Endothelial cell of umbilical vein (primary cell): ENCODE results near the gene CIDEA.

Experiments
- CTCF ChIP-seq, 2 donors: IDR thresholded peaks; 1 replicate in 1 of 2; 2 replicates in 1 of 2; pipeline ENCODE4 v1.5.1; 2011; ENCODE audit warnings: low read length in 2 of 2, mild to moderate bottlenecking in 2 of 2, moderate library complexity in 2 of 2, control low read depth in 1 of 2, inconsistent platforms in 1 of 2, low read depth in 1 of 2; ENCODE audit not compliant: insufficient read depth in 1 of 2; ENCODE audit errors: extremely low read depth in 1 of 2
- EZH2 ChIP-seq: IDR thresholded peaks from 2 replicates; pipeline ENCODE4 v1.6.1; 2012; ENCODE audit warnings: borderline replicate concordance, low read depth, mild to moderate bottlenecking, moderate library complexity, low read length, inconsistent platforms; ENCODE audit not compliant: severe bottlenecking
- MAX ChIP-seq: IDR thresholded peaks from 2 replicates; pipeline ENCODE4 v1.6.1; 2011; ENCODE audit not compliant: insufficient read depth, insufficient read length
- MYC ChIP-seq: IDR thresholded peaks from one replicate; pipeline ENCODE4 v1.6.1; 2011; ENCODE audit warnings: mild to moderate bottlenecking, low read depth, low read length
- POLR2A ChIP-seq: IDR thresholded peaks from 2 replicates; pipeline ENCODE4 v1.6.1; 2012; ENCODE audit warnings: low read depth, mild to moderate bottlenecking, control low read depth, low read length
- POLR2AphosphoS5 ChIP-seq: IDR thresholded peaks from 2 replicates; pipeline ENCODE4 v1.6.1; 2012; ENCODE audit warnings: low read depth, mild to moderate bottlenecking, control low read depth, low read length, moderate library complexity; ENCODE audit not compliant: insufficient read depth

DNA sequence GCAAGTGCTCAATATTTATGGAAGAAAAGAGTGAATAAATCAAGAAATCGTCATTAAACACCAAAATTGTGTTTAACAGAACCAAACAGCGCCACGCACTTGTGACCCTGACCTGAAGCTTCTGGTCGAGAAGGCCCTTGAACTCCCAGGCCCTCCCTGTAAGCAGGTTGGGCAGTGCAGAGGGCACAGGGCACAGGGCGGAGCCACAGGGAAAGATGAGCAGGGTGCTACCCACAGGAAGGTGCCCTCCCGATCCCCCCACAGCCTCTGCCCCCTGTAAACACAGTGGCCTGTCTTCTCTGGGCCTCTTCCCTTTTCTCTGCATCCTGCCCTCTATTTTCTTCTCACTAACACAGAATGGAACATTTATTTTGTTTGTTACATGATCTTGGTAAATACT, 37.0 kb downstream of the CIDEA start:
- TF ChIP-seq EZH2 (no peak), CTCF (IDR thresholded peaks at IDR 0.05; ENCODE audit: extremely low read depth in 1 of 2, insufficient read depth in 1 of 2, low read depth in 1 of 2, low read length in 2 of 2) (no peak), POLR2A (no peak), MYC (no peak), MAX (no peak), POLR2AphosphoS5 (no peak)
